ENCODE measurements around the gene SPHK1. TPM values are rescaled to one million over a fixed set of nuclear protein-coding genes. Genes with fewer than 3 reads are reported as not detected.

SPHK1 gene
- total RNA-seq, 1 donor from 2014 or later, result 26.8 TPM

DNA sequence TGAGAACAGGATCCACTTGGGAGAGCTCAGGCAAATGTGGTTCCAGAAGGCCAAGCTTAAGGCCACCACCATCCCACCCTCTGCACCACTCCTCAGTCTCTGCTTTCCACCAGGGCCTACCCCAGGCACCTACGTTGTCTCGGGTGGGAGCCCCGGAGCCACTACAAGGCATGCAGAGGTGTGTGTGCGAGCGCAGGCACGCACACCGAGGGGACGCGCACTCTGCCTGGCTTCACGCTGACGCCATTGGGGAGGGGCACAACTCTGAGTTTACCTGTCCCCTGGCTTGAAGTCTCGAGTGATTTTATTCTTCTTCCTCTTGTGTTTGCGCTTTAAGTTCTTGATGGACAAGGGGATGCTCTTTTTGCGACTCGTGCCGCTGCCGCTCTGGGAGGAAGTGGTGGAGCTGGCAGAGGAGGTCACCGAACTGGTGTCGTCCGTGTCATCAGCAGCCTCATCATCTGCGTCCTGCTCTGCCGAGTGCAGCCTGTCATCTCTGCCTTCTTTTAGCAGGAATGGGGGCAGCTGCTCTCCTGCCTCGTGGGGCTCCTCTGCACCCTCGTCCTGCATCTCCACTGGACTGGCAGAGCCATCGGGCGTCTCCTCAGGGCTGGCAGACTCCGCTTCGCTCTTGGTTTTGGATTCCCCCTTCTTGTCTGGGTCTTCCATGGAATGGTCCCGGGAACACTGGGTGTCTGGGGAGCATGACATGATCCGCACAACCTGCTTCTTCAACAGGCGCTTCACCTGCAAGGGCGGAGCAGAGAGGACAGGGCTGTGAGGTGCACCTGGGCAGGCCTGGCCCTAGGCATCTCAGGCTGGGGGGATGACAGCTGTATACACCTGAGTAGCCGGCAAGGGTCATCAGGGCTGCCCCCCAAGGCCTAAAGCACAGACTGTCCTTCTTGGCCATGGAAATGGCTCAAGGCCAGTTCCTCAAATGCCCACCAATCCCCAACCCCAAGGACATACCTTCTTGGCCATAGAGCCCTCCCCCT, 15.1 kb downstream of the SPHK1 start:
- Mint-ChIP-seq H3K36me3 (ENCODE audit: low read depth) (peaks cover 58% of the 10 kb centered on the region), H3K27ac (peak overlapping the region; percentile 37), H3K4me3 (no peak overlapping the region), H3K9me3 (no peaks in the 10 kb centered on the region), H3K27me3 (no peaks in the 10 kb centered on the region), H3K4me1 (no peaks in the 10 kb centered on the region)
- DNase-seq, result no peak
- intact Hi-C loops (cut with micrococcal nuclease), result no loop called here

DNA sequence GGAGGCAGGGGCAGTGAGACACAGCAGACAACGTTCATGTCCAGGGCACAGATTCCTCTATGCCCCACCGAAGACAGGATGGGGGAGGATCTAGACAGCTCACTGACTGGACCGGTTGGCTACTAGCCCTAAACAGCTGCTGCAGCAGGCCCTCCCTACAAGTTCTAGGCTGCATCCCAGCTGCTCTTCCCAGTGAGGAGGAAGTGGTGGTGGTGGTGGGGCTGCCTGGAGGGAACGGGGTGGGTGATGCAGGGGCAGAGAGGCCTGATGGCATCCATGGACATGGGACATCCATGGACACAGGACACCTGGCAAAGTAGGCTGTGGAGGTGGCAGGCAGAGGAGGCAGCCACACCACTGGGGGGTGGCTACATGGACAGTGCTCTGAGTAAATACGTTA, 18.3 kb downstream of the SPHK1 start:
- Mint-ChIP-seq H3K27me3 (no peaks in the 10 kb centered on the region), H3K27ac (no peak overlapping the region), H3K9me3 (no peaks in the 10 kb centered on the region), H3K36me3 (ENCODE audit: low read depth) (peaks cover 55% of the 10 kb centered on the region), H3K4me3 (no peak overlapping the region), H3K4me1 (no peaks in the 10 kb centered on the region)
- intact Hi-C loops (cut with micrococcal nuclease), result no loop called here
- no peak for DNase-seq

DNA sequence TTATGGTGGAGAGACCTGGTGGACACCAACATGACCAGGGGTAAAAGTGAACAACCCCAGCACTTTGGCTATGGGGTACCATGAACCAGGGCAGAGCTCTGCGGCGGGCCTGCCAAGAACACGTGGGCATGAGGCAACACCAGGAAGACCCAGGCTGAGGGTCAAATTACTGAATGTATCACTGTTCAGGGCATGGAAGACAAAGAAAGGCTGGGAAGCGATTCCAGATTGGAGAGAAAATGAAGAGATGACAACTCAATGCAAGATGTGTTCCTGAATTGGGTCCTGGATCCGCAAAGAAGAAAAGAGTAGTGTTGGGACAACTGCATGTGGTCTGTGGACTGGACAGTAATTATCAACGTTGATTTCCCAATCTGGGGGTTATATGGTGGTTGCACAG, 19.8 kb downstream of the SPHK1 start:
- Mint-ChIP-seq H3K9me3 (no peaks in the 10 kb centered on the region), H3K4me1 (peaks cover 5% of the 10 kb centered on the region), H3K4me3 (no peak overlapping the region), H3K27ac (no peak overlapping the region), H3K27me3 (no peaks in the 10 kb centered on the region), H3K36me3 (ENCODE audit: low read depth) (peaks cover 44% of the 10 kb centered on the region)
- no peak for DNase-seq
- intact Hi-C loops (cut with micrococcal nuclease), result no loop called here

DNA sequence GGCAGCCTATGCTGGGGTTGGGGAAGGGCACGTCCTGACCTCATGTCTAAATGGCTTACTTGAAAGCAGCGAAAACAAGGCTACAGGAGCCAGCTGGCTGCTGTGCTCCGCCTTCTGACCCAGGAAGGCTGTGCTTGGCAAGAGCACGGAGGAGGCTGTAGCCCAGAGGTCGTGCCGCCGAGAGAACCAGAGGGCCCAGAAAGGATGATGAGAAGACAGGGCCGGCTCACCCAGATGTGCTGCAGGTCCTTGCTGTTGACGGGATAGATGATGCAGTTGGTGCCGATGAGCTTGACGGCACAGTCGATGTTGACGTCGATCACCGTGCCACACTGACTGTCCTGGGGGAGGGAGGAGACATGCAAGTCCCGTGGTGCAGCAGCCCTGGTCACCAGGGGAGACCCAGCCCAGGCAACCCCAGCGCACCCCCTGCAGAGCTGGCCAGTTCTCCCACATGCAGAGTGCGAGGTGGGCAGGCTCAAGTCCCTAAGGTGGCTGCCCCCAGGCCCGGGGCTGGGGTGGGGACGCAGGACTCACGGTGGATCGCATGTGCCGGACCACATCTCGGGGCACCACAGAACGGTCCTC, 20.7 kb downstream of the SPHK1 start:
- H3K27ac Mint-ChIP-seq, result no peak overlapping the region

DNA sequence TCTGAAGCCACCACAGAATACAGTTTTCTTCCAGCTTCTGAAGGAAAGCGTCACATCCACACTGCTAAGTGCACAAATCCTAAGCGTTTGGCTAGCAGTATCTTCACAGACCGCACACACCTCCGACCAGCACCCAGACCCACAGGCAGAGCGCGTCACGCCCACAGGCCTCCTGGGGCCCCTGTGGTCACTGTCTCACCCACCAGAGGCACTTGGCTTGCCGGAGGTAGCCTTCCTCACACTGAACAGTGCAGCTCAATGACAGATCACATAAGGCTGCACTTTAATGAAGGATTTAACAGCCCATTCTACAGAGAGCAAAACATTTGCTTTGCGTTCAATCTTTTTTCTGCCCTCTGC, 21.2 kb downstream of the SPHK1 start:
- intact Hi-C loops (cut with micrococcal nuclease), result no loop called here

More for the DNA sequence above, 20.7 kb downstream of the SPHK1 start:
- Mint-ChIP-seq H3K36me3 (ENCODE audit: low read depth) (peaks cover 40% of the 10 kb centered on the region), H3K9me3 (no peaks in the 10 kb centered on the region), H3K27me3 (no peaks in the 10 kb centered on the region), H3K4me3 (no peak overlapping the region), H3K4me1 (peaks cover 7% of the 10 kb centered on the region)
- intact Hi-C loops (cut with micrococcal nuclease), result no loop called here
- no peak for DNase-seq

DNA sequence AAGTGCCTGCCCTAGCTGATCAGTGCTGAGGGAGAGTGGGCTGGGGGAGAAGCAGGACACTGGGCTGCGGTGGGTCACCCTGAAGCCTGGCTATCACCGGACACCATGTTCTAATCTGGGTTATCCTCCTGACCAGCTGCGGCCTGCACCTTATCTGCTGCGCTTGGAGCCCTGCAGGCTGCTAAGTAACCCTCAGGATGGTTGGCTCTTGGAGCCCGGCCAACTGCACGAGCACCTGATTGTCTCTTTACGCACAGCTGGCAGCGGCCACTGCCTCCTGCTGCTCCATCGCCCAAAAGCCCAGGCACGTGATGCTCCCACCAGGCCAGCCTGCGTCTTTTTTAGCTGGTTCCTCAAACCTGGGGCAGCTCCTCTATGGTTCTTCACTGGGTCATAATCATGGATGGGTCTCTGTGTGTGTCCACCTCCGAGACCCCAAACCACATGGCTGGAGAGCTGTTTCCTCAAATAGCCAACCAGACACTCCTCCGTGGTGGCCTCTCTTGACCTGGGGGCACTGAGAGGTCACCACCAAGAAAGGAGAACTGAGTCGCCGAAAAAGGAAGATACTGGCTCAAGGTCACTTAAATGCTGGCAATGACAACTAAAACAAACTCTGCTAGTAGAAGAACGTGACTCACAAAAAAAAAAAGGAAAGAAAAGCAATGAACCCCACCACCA, 21.7 kb downstream of the SPHK1 start:
- no peaks in the 10 kb centered on the region for H3K9me3 Mint-ChIP-seq
- intact Hi-C loops (cut with micrococcal nuclease), result no loop called here
- H3K36me3 Mint-ChIP-seq (ENCODE audit: low read depth), result peaks cover 32% of the 10 kb centered on the region
- no peak overlapping the region for H3K27ac Mint-ChIP-seq
- peaks cover 7% of the 10 kb centered on the region for H3K4me1 Mint-ChIP-seq
- no peak for DNase-seq
- no peaks in the 10 kb centered on the region for H3K27me3 Mint-ChIP-seq
- H3K4me3 Mint-ChIP-seq, result no peak overlapping the region

More for the DNA sequence above, 21.2 kb downstream of the SPHK1 start:
- no peak for DNase-seq
- Mint-ChIP-seq H3K27me3 (no peaks in the 10 kb centered on the region), H3K36me3 (ENCODE audit: low read depth) (peaks cover 37% of the 10 kb centered on the region), H3K27ac (no peak overlapping the region), H3K4me3 (no peak overlapping the region), H3K9me3 (no peaks in the 10 kb centered on the region), H3K4me1 (peaks cover 7% of the 10 kb centered on the region)

DNA sequence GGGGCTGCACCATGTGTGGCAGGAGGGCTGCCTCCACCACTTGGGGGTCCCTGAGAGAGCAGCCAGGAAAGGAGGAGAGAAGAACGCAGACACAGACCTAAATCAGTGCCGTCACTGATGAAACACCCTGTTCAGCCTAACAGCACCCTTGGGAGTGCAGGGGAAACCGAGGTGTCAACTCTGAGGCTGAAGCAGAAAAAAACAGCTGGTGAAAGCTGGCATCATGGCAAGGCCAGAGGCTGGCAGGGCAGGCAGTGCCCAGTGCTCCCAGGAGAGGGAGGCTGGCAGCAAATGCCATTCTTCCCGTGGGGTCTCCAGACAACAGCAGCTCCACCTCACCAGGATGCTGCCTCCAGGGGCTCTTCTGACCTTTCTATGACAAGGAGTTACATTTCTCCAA, 23.1 kb downstream of the SPHK1 start:
- DNase-seq, result no peak
- H3K4me3 Mint-ChIP-seq, result no peak overlapping the region
- H3K27ac Mint-ChIP-seq, result no peak overlapping the region
- no peaks in the 10 kb centered on the region for H3K27me3 Mint-ChIP-seq
- H3K9me3 Mint-ChIP-seq, result no peaks in the 10 kb centered on the region
- H3K4me1 Mint-ChIP-seq, result peaks cover 7% of the 10 kb centered on the region
- peaks cover 21% of the 10 kb centered on the region for H3K36me3 Mint-ChIP-seq (ENCODE audit: low read depth)
- intact Hi-C loops (cut with micrococcal nuclease), result no loop called here

DNA sequence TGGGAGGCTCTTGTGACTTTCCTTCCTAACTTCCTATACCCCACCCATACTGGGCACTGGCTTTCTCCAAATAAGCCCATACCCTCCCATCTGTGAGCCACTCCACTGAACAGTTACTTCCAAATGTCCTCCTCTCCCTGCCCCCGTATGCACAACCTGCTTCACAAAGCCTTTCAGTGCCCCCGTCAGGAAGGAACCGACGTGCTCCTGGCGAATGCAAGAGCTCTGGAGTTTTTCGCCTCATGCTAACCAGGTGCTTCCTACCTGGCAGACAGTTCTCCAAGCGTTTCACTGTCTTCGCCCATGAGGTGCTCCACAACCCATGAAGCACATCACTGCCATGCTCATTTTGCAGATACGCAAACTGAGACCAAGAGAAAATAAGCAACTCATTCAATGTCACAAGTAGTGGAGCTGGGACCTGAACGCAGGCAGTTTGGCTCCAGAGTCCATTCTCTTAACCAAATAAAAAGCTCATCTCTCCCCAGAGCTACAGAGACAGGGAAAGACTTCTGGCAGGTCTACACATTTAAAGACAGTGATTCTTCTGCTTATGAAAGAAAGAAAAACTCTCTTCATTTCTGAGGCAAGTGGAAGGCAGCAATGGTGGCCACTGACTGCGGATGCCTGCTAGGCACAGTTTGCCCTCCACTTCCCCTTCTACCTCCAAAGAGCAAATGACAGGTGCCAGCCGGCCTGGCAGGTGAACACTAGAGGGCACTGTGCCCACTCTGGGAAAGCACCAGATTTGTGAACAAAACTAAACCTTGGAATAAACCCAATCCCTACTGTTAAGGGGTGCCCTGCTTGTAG, 23.8 kb downstream of the SPHK1 start:
- Mint-ChIP-seq H3K9me3 (no peaks in the 10 kb centered on the region), H3K36me3 (ENCODE audit: low read depth) (peaks cover 20% of the 10 kb centered on the region), H3K27me3 (no peaks in the 10 kb centered on the region), H3K27ac (no peak overlapping the region), H3K4me3 (no peak overlapping the region), H3K4me1 (peaks cover 9% of the 10 kb centered on the region)
- intact Hi-C loops (cut with micrococcal nuclease), result loop anchor here (1.0 to 2.0 kb wide), 2 partner anchors 45 to 98 kb away; partner anchors contain the start of gene UBE2O
- DNase-seq, result peak; percentile 91

DNA sequence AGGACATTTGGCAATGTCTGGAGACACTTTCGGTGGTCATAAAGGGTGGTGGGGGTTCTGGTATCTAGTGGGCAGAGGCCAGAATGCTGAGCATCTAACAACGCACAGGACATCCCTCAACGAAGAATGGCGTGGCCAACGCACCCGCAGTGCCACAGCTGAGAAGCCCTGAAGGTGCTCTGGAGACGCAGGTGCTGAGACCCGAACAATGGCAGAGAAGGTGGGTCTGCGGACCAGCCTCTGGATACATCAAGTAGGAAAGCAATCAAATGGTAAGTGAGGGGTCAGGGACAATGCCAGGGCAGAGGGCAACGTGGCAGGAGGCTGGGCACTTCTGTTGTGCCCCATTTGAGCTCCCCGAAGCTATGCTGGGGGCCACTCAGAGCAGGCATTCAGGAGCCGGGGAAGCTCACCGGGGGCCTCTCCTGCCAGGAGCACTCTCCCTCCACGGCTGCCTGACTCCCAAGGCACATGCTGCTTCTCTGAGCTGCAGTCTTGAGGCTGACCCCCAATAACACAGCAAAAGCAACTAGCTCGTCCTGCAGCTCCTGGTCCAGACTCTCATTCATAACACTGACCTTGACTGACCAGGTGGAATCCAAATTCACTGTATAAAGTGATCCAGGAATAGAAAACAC, 26.0 kb downstream of the SPHK1 start:
- H3K27ac Mint-ChIP-seq, result peak overlapping the region; percentile 40
- peaks cover 12% of the 10 kb centered on the region for H3K4me1 Mint-ChIP-seq
- H3K4me3 Mint-ChIP-seq, result no peak overlapping the region
- no peak for DNase-seq
- intact Hi-C loops (cut with micrococcal nuclease), result no loop called here
- no peaks in the 10 kb centered on the region for H3K27me3 Mint-ChIP-seq
- peaks cover 4% of the 10 kb centered on the region for H3K36me3 Mint-ChIP-seq (ENCODE audit: low read depth)
- no peaks in the 10 kb centered on the region for H3K9me3 Mint-ChIP-seq

DNA sequence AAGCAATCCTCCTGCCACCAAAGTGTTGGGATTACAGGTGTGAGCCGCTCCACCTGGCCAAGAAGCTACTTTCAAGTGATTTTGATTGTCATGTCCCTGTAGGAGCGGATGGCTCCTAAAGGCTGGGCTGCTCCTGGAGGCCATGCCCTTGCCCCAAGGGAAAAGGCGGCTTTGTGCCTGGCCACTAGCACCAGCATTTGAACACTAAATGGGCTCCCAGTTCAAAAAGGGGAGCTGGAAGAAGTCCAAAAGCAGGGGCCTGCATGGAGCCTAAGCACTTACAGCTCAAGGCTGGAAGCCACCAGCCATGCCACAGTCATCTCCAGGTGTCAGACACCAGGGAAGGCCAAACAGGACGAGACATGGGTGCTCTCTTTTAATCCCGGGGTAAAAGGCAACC, 26.8 kb downstream of the SPHK1 start:
- intact Hi-C loops (cut with micrococcal nuclease), result no loop called here
- Mint-ChIP-seq H3K27ac (no peak overlapping the region), H3K4me3 (no peak overlapping the region), H3K36me3 (ENCODE audit: low read depth) (peaks cover 4% of the 10 kb centered on the region), H3K27me3 (no peaks in the 10 kb centered on the region), H3K4me1 (peaks cover 12% of the 10 kb centered on the region), H3K9me3 (no peaks in the 10 kb centered on the region)
- DNase-seq, result peak; percentile 54

DNA sequence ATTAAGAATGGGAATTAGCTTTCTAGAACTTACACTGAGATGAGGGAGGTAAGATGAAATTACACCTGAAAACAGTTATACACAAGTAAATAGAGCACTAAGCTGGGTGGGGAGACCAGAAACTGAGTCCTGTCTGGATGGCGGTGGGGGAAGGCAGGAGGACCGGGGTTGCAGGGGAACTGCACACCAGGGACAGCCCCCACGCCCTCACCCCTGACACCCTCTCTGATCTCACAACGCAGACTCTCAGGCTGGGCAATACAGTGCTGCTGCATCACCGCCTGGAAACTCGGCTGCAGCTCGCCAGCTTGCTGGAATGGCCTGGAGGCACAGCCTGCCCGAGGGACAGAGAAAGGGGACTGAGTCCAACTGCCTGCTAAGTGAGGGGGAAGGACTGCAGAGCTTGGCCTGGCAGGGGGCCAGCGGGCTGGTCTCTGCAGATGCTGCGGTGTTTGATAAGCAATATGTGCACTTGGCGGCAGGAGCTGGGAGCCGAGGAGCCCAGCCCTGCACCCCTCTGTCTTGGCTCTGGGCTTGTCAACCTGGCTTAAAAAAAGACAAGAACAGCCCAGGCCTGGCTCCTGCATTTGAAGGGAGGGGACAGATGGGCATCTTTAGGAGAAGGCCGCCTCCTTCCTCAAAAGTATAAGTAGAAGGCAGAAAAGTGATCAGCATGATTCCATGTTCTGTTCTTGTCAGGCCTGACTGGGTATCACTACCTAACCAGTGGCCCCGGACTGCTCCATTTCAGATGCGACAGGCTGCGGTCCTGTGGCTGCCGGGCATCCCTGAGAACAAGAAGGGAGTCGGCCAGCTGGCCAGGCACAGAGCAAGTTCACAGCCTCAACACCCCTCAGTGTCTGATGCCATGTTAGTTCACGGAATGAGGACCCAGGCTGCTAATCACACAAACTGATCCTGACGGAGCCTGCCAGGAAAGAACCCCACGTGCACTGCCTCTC, 30.2 kb downstream of the SPHK1 start:
- Mint-ChIP-seq H3K27ac (no peak overlapping the region), H3K4me3 (no peak overlapping the region), H3K4me1 (peaks cover 11% of the 10 kb centered on the region), H3K27me3 (no peaks in the 10 kb centered on the region), H3K9me3 (no peaks in the 10 kb centered on the region), H3K36me3 (ENCODE audit: low read depth) (peaks cover 4% of the 10 kb centered on the region)
- intact Hi-C loops (cut with micrococcal nuclease), result no loop called here
- DNase-seq, result no peak

DNA sequence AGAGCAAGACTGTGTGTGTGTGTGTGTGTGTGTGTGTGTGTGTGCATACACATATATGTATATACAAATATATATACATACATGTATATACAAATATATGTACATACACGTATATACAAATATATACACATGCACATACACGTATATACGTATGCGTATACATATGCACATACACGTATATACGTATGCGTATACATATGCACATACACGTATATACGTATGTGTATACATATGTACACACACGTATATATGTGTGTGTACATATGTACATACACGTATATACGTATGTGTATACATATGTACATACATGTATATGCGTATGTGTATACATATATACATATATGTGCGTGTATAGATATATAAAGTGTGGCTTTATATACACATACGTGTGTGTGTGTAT, 31.4 kb downstream of the SPHK1 start:
- DNase-seq, result no peak
- intact Hi-C loops (cut with micrococcal nuclease), result no loop called here
- H3K36me3 Mint-ChIP-seq (ENCODE audit: low read depth), result peaks cover 2% of the 10 kb centered on the region
- H3K27me3 Mint-ChIP-seq, result no peaks in the 10 kb centered on the region
- no peak overlapping the region for H3K27ac Mint-ChIP-seq
- H3K4me1 Mint-ChIP-seq, result peaks cover 12% of the 10 kb centered on the region
- no peaks in the 10 kb centered on the region for H3K9me3 Mint-ChIP-seq
- no peak overlapping the region for H3K4me3 Mint-ChIP-seq

Data from activated CD4-positive, alpha-beta T cell treated with anti-CD3 and anti-CD28 coated beads, Interleukin-2, amount 10 ng/mL, durations not matched to agents 24 days and 14 days (primary cell).